Mesothelial cell of epicardium (in vitro differentiated cells): ENCODE results near the gene RPL22. TPM values are rescaled to one million over a fixed set of nuclear protein-coding genes. Genes with fewer than 3 reads are reported as not detected.

Experiments used
- DNase-seq, 2 experiments: peaks; one replicate each; pipeline ENCODE4 v3.0.0; 2021; ENCODE audit warnings: low spot score in 2 of 2; ENCODE audit not compliant: unreplicated experiment in 2 of 2
- H3K27ac Mint-ChIP-seq: 2 replicates; pipeline ENCODE4 v1.8.0; 2021; ENCODE audit warnings: mixed read lengths
- H3K27me3 Mint-ChIP-seq: 2 replicates; pipeline ENCODE4 v1.8.0; 2021; ENCODE audit warnings: low read depth, mixed read lengths
- H3K36me3 Mint-ChIP-seq: 2 replicates; pipeline ENCODE4 v1.8.0; 2021; ENCODE audit warnings: mixed read lengths
- H3K4me1 Mint-ChIP-seq: 2 replicates; pipeline ENCODE4 v1.8.0; 2021; ENCODE audit warnings: mixed read lengths
- H3K4me3 Mint-ChIP-seq: 2 replicates; pipeline ENCODE4 v1.8.0; 2021; ENCODE audit warnings: mild to moderate bottlenecking, moderate library complexity, mixed read lengths
- H3K9me3 Mint-ChIP-seq: 2 replicates; pipeline ENCODE4 v1.8.0; 2021; ENCODE audit warnings: mixed read lengths
- CTCF ChIP-seq: fragments of 200-600 bp; sonication (generic); IDR thresholded peaks from one replicate; pipeline ENCODE4 v1.5.0; 2021; ENCODE audit warnings: antibody characterized with exemption; ENCODE audit not compliant: unreplicated experiment
- total RNA-seq: library from RNA; stranded (reverse); gene quantifications from 3 replicates; pipeline ENCODE4 v1.2.1, GENCODE V29; 2021

RPL22 gene
- total RNA-seq, 1 donor from 2014 or later, result 426 TPM

GRCh38 chr1:6152882-6153281 lies 46.5 kb downstream of the RPL22 start:
- no peak for DNase-seq
- no peak overlapping the region for H3K4me3 Mint-ChIP-seq

GRCh38 chr1:6152181-6152580 lies 47.2 kb downstream of the RPL22 start:
- no peak overlapping the region for H3K27ac Mint-ChIP-seq
- no peaks in the 10 kb centered on the region for H3K36me3 Mint-ChIP-seq
- DNase-seq, result no peak
- peaks cover 28% of the 10 kb centered on the region for H3K27me3 Mint-ChIP-seq
- H3K4me1 Mint-ChIP-seq, result peaks cover 3% of the 10 kb centered on the region
- no peaks in the 10 kb centered on the region for H3K9me3 Mint-ChIP-seq
- H3K4me3 Mint-ChIP-seq, result no peak overlapping the region
- no peak for TF ChIP-seq CTCF

More at GRCh38 chr1:6152882-6153281, 46.5 kb downstream of the RPL22 start:
- Mint-ChIP-seq H3K27ac (no peak overlapping the region), H3K27me3 (peaks cover 27% of the 10 kb centered on the region), H3K4me1 (peaks cover 9% of the 10 kb centered on the region), H3K9me3 (no peaks in the 10 kb centered on the region), H3K36me3 (no peaks in the 10 kb centered on the region)
- TF ChIP-seq CTCF, result no peak

- TF ChIP-seq CTCF, result no peak
- H3K27me3 Mint-ChIP-seq, result peaks cover 33% of the 10 kb centered on the region
- peaks cover 3% of the 10 kb centered on the region for H3K4me1 Mint-ChIP-seq
- no peak for DNase-seq
- H3K9me3 Mint-ChIP-seq, result no peaks in the 10 kb centered on the region
- H3K36me3 Mint-ChIP-seq, result no peaks in the 10 kb centered on the region
- H3K4me3 Mint-ChIP-seq, result no peak overlapping the region
- no peak overlapping the region for H3K27ac Mint-ChIP-seq
These were observed 48.0 kb downstream of the RPL22 start for GRCh38 chr1:6151291-6151822.

- Mint-ChIP-seq H3K36me3 (no peaks in the 10 kb centered on the region), H3K27ac (no peak overlapping the region), H3K4me1 (peaks cover 3% of the 10 kb centered on the region), H3K4me3 (no peak overlapping the region), H3K27me3 (peaks cover 39% of the 10 kb centered on the region), H3K9me3 (no peaks in the 10 kb centered on the region)
- TF ChIP-seq CTCF, result no peak
- DNase-seq, result no peak
These were observed 49.1 kb downstream of the RPL22 start for GRCh38 chr1:6150006-6150938.

- Mint-ChIP-seq H3K27ac (no peak overlapping the region), H3K4me3 (no peak overlapping the region), H3K27me3 (peaks cover 42% of the 10 kb centered on the region), H3K4me1 (peaks cover 3% of the 10 kb centered on the region), H3K9me3 (no peaks in the 10 kb centered on the region), H3K36me3 (no peaks in the 10 kb centered on the region)
- no peak for DNase-seq
- TF ChIP-seq CTCF, result no peak
These were observed 49.8 kb downstream of the RPL22 start for GRCh38 chr1:6149597-6149996.
